Sigmoid colon (tissue), 4 donors: ENCODE measurements around the gene TSEN15.

Experiments used
- CTCF ChIP-seq, 4 experiments: fragments of 450-650 bp in 3 of 4; fragments of 200-600 bp in 1 of 4; IDR thresholded peaks; one replicate each; pipeline ENCODE4 v1.5.1; 2016 to 2019; ENCODE audit warnings: antibody characterized with exemption in 4 of 4, mild to moderate bottlenecking in 3 of 4, moderate library complexity in 2 of 4
- POLR2AphosphoS5 ChIP-seq, 4 donors: sonication (generic); formaldehyde crosslinking; IDR thresholded peaks; one replicate each; pipeline ENCODE4 v1.6.1; 2017; ENCODE audit warnings: antibody characterized with exemption in 4 of 4

- peak in 3 of 4 donors; percentile 35 to 72 (median 61) for TF ChIP-seq POLR2AphosphoS5 (IDR thresholded peaks at IDR 0.05)
- peak; percentile 60 to 80 (median 70) for TF ChIP-seq CTCF (IDR thresholded peaks at IDR 0.05)
Observed at GRCh38 chr1:184075055-184076029, 23.8 kb downstream of the TSEN15 start.
